Tracheal epithelial cell (primary cell): Measurements from ENCODE around the gene OR8B3. TPM values are rescaled to one million over a fixed set of nuclear protein-coding genes. Genes with fewer than 3 reads are reported as not detected.

Experiments
- total RNA-seq: library from RNA; depleted of rRNA; stranded (reverse); fragments of >200 nt; gene quantifications from 2 replicates; pipeline ENCODE4 v1.2.1, GENCODE V29; 2014

The OR8B3 gene, protein sequence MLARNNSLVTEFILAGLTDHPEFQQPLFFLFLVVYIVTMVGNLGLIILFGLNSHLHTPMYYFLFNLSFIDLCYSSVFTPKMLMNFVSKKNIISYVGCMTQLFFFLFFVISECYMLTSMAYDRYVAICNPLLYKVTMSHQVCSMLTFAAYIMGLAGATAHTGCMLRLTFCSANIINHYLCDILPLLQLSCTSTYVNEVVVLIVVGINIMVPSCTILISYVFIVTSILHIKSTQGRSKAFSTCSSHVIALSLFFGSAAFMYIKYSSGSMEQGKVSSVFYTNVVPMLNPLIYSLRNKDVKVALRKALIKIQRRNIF
- total RNA-seq = not detected in 2 replicates

GRCh38 chr11:124398924-124399323 is at the start of gene OR8B3:
Gene OR8B3, minus strand, starts transcription at chr11:124399024. Its CDS starts 1,673 bp downstream, at chr11:124397351.

DNA sequence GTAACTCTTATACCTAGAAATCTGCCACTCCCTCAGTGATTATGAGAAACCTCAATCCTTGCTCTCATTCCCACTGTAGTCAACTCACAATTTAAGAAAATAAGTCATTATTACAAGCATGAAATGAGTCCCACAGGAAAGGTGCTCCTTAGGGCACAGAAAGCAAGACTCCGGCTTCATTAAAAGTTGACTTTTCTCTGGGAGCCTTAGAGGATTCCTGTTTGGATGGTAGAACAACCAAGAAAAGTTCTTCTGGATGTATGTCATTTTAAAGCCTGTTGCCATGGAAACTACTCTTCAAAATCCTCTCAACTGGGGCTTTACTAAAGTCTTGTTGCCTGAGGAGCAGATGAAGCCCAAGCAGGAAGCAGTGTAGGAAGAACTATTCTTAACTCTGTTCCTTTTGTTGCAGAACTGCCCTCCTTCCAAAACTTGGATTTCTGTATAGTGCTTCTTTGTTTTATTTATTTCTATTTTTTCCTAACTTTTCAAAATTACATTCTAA is 46.9 kb upstream of the OR8B3 start, which contains the start of gene OR8B8:
Gene OR8B8, minus strand, starts transcription at position 51 of the 505 bp plus-strand sequence. CDS start 4,611 bp downstream, outside the sequence.

GRCh38 chr11:124424384-124424921 is 25.6 kb upstream of the OR8B3 start, which contains the start of gene OR8B4:
Gene OR8B4, minus strand, starts transcription at chr11:124424871. Its CDS starts 0 bp downstream, at chr11:124424871.

DNA sequence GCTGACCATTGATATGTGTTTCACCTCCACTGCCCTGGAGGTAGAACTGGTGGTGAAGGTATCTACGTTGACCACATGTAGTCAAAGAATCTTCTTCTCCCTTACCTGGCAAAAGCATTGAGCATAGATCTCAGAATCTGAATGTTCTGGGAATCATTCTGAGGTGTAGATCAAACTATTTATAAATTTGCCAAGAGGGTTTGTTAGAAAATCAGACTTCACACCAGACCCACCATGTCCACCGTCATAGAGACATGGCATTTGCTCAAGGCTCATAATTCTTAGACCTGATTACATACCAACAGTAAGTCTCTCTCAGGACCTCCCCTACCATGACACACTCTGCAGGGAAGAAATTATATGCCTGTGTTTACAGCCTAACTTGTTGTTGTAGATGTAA is 14.4 kb downstream of the OR8B3 start, which contains the start of gene OR8B2:
Gene OR8B2, minus strand, starts transcription at position 101 of the 400 bp plus-strand sequence. CDS start 1,156 bp downstream, outside the sequence.

Other genes starting within 250 kb of the OR8B3 start
- not detected in 2 replicates for gene OR10D3, start 215.7 kb downstream of the OR8B3 start, total RNA-seq
- gene OR8G1, start 157.9 kb downstream of the OR8B3 start, total RNA-seq = not detected in 2 replicates
- not detected in 2 replicates for gene OR8G5, start 142.6 kb downstream of the OR8B3 start, total RNA-seq
- not detected in 2 replicates for gene OR8D1, start 85.1 kb downstream of the OR8B3 start, total RNA-seq
- not detected in 2 replicates for gene OR8D2, start 78.8 kb downstream of the OR8B3 start, total RNA-seq
- not detected in 2 replicates for gene OR8B2, start 14.5 kb downstream of the OR8B3 start, total RNA-seq
- not detected in 2 replicates for gene OR8B4, start 25.8 kb upstream of the OR8B3 start, total RNA-seq
- not detected in 2 replicates for gene OR8B8, start 46.7 kb upstream of the OR8B3 start, total RNA-seq
- not detected in 2 replicates for gene OR8B12, start 144.6 kb upstream of the OR8B3 start, total RNA-seq
- not detected in 2 replicates for gene OR8A1, start 171.0 kb upstream of the OR8B3 start, total RNA-seq
- not detected in 2 replicates for gene PANX3, start 212.4 kb upstream of the OR8B3 start, total RNA-seq
- 21.2 and 34.7 TPM in 2 replicates for gene TBRG1, start 223.8 kb upstream of the OR8B3 start, total RNA-seq